GM12865 (cell line): Measurements from ENCODE around the gene TNNI3K.

Experiments
- DNase-seq: peaks from one replicate; pipeline ENCODE4 v3.0.0; 2010; ENCODE audit warnings: low read depth
- H3K4me3 ChIP-seq: 2 replicates; pipeline ENCODE4 v1.5.1; 2011; ENCODE audit warnings: mild to moderate bottlenecking, low read depth, low read length, control low read depth
- CTCF ChIP-seq: IDR thresholded peaks from 2 replicates; pipeline ENCODE4 v1.5.1; 2011; ENCODE audit warnings: low read length, control low read depth, low read depth, inconsistent platforms; ENCODE audit not compliant: insufficient read depth; ENCODE audit errors: missing control alignments

The TNNI3K gene

GRCh38 chr1:74286414-74286813 lies 51.2 kb downstream of the TNNI3K start:
- no peak overlapping the region for H3K4me3 ChIP-seq
- no peak for TF ChIP-seq CTCF
- DNase-seq, result no peak

GRCh38 chr1:74314438-74314837 lies 79.3 kb downstream of the TNNI3K start:
- no peak for TF ChIP-seq CTCF
- no peak for DNase-seq
- H3K4me3 ChIP-seq, result no peak overlapping the region

GRCh38 chr1:74316302-74316701 lies 81.1 kb downstream of the TNNI3K start:
- no peak overlapping the region for H3K4me3 ChIP-seq
- DNase-seq, result no peak
- no peak for TF ChIP-seq CTCF

- H3K4me3 ChIP-seq, result no peak overlapping the region
- no peak for DNase-seq
- TF ChIP-seq CTCF, result no peak
These were observed 82.5 kb downstream of the TNNI3K start for GRCh38 chr1:74317663-74318062.

GRCh38 chr1:74323937-74324473 lies 88.8 kb downstream of the TNNI3K start:
- no peak for DNase-seq
- no peak for TF ChIP-seq CTCF
- no peak overlapping the region for H3K4me3 ChIP-seq

GRCh38 chr1:74324684-74325448 lies 89.7 kb downstream of the TNNI3K start:
- H3K4me3 ChIP-seq, result no peak overlapping the region
- DNase-seq, result no peak
- no peak for TF ChIP-seq CTCF

GRCh38 chr1:74328851-74329250 lies 93.7 kb downstream of the TNNI3K start:
- DNase-seq, result no peak
- no peak overlapping the region for H3K4me3 ChIP-seq
- no peak for TF ChIP-seq CTCF
